ENCODE measurements around the gene DPP10.

DNA sequence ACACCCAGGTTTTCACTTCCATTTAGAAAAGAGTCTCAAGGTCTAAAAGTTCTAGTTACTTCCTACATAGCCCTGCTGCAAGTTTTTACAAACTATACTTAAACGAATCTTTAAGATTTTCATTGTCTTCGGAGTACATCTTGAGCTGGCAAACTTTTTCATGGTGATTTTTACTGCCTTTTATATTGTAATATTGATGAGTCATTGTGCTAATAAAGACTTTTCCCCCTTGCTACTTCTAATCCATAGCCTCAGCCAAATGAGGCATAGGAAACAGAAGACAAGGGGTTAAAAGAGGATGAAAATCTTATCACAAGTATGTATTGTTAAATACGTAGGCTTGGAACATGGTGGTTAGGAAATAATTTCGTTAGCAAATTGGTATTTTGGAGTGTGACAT, 4.1 kb downstream of the DPP10 start:
- TF ChIP-seq, protein P1, sequence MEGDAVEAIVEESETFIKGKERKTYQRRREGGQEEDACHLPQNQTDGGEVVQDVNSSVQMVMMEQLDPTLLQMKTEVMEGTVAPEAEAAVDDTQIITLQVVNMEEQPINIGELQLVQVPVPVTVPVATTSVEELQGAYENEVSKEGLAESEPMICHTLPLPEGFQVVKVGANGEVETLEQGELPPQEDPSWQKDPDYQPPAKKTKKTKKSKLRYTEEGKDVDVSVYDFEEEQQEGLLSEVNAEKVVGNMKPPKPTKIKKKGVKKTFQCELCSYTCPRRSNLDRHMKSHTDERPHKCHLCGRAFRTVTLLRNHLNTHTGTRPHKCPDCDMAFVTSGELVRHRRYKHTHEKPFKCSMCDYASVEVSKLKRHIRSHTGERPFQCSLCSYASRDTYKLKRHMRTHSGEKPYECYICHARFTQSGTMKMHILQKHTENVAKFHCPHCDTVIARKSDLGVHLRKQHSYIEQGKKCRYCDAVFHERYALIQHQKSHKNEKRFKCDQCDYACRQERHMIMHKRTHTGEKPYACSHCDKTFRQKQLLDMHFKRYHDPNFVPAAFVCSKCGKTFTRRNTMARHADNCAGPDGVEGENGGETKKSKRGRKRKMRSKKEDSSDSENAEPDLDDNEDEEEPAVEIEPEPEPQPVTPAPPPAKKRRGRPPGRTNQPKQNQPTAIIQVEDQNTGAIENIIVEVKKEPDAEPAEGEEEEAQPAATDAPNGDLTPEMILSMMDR (IDR thresholded peaks at IDR 0.05) = no peak
- no peak for TF ChIP-seq POLR2AphosphoS5 (IDR thresholded peaks at IDR 0.05)
